ENCODE results near the gene IGSF1. TPM values are rescaled to one million over a fixed set of nuclear protein-coding genes. Genes with fewer than 3 reads are reported as not detected.

The IGSF1 gene, protein sequence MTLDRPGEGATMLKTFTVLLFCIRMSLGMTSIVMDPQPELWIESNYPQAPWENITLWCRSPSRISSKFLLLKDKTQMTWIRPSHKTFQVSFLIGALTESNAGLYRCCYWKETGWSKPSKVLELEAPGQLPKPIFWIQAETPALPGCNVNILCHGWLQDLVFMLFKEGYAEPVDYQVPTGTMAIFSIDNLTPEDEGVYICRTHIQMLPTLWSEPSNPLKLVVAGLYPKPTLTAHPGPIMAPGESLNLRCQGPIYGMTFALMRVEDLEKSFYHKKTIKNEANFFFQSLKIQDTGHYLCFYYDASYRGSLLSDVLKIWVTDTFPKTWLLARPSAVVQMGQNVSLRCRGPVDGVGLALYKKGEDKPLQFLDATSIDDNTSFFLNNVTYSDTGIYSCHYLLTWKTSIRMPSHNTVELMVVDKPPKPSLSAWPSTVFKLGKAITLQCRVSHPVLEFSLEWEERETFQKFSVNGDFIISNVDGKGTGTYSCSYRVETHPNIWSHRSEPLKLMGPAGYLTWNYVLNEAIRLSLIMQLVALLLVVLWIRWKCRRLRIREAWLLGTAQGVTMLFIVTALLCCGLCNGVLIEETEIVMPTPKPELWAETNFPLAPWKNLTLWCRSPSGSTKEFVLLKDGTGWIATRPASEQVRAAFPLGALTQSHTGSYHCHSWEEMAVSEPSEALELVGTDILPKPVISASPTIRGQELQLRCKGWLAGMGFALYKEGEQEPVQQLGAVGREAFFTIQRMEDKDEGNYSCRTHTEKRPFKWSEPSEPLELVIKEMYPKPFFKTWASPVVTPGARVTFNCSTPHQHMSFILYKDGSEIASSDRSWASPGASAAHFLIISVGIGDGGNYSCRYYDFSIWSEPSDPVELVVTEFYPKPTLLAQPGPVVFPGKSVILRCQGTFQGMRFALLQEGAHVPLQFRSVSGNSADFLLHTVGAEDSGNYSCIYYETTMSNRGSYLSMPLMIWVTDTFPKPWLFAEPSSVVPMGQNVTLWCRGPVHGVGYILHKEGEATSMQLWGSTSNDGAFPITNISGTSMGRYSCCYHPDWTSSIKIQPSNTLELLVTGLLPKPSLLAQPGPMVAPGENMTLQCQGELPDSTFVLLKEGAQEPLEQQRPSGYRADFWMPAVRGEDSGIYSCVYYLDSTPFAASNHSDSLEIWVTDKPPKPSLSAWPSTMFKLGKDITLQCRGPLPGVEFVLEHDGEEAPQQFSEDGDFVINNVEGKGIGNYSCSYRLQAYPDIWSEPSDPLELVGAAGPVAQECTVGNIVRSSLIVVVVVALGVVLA (N-terminal part only)
- total RNA-seq, result 0.65 and 1.6 TPM in 2 replicates

DNA sequence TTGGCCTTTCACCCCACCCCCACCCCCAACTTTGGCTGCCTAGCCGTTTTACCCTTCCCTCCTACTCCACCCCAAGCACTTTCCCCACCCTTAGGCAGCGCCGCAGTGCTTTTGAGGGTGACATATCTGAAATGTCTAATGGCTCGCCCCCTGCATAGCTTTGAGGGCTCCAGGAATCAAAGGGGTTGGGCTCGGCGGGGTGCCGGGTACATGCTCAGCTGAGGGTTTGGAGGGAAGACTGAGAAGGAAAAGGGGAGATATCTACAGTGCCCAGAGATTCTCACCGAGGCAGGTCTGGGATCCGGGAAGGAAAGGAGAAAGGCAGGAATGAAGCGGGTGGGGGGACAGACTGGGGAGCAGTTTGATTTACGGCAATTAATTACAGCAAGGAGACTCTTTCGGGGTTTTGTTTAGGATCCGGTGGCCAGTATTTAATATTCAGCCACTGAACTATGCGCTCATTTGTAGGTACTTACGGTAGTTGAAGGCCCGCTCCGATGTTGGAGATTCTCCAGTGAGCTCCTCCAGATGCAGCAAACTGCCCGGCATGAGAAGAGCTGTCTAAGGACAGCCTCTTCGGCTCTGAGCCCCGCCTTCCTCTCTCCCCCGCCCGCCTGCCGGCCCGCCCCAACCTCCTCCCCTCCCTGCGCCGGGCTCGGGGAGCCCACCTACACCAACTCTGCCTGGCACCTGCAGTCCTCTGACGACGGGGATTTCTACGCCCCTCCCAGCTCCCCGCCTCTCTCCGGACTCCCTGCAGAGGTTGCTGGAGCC lies at the start of gene IGSF1:
TSS of gene IGSF1 (minus strand) at position 569 of the 774 bp plus-strand sequence. CDS start 2,632 bp downstream, outside the sequence.

Other genes with a start within 250 kb of the IGSF1 start
- gene ARHGAP36, start 231.0 kb downstream of the IGSF1 start, total RNA-seq, result not detected in 2 replicates